Measurements from ENCODE around the gene C13orf46.
A peak's percentile ranks its signal among the peaks of the same experiment; 100 is the strongest.

C13orf46 gene

GRCh38 chr13:114009590-114010400 is 35.9 kb upstream of the C13orf46 start:
- no peak for DNase-seq

- DNase-seq: no peak
These were observed 35.2 kb upstream of the C13orf46 start for GRCh38 chr13:114008964-114009589.

- no peak for DNase-seq
These were observed 33.7 kb upstream of the C13orf46 start for GRCh38 chr13:114007566-114007965.

GRCh38 chr13:114005206-114005724 is 31.4 kb upstream of the C13orf46 start:
- no peak for DNase-seq

GRCh38 chr13:114004420-114005205 is 30.7 kb upstream of the C13orf46 start:
- no peak for DNase-seq

GRCh38 chr13:114002771-114003321 is 29.0 kb upstream of the C13orf46 start:
- DNase-seq: no peak

- no peak for DNase-seq
These were observed 28.2 kb upstream of the C13orf46 start for GRCh38 chr13:114002009-114002544.

- DNase-seq: no peak
These were observed 27.6 kb upstream of the C13orf46 start for GRCh38 chr13:114001331-114002008.

GRCh38 chr13:114000151-114001040 is 26.5 kb upstream of the C13orf46 start:
- DNase-seq: no peak

GRCh38 chr13:113999618-113999910 is 25.7 kb upstream of the C13orf46 start:
- DNase-seq: no peak

GRCh38 chr13:113998781-113999617 is 25.1 kb upstream of the C13orf46 start:
- DNase-seq: no peak

- peak; percentile 35 for DNase-seq
These were observed 24.2 kb upstream of the C13orf46 start for GRCh38 chr13:113997845-113998751.

- DNase-seq: no peak
These were observed 23.3 kb upstream of the C13orf46 start for GRCh38 chr13:113996912-113997745.

GRCh38 chr13:113996081-113996911 is 22.4 kb upstream of the C13orf46 start:
- DNase-seq: no peak

- DNase-seq: no peak
These were observed 21.2 kb upstream of the C13orf46 start for GRCh38 chr13:113995051-113995601.

- no peak for DNase-seq
These were observed 18.6 kb upstream of the C13orf46 start for GRCh38 chr13:113992276-113993005.

All from fibroblast of skin of right quadriceps (primary cell).